GM04503 (cell line): ENCODE measurements around the gene OCLN.
A peak's percentile ranks its signal among the peaks of the same experiment; 100 is the strongest.
"Not testable (repeated sequence)": the region's sequence is repeated elsewhere in the genome, so short reads cannot be mapped to it uniquely, and the experiment has no call there.

Experiments used
- DNase-seq: peaks from one replicate; pipeline ENCODE4 v3.0.0-alpha.2; 2012; ENCODE audit warnings: low read depth

Gene OCLN

GRCh38 chr5:69491027-69491426 is 1.6 kb upstream of the OCLN start:
- no peak for DNase-seq

- DNase-seq, result no peak
Observed at GRCh38 chr5:69491838-69492390, 676 bp upstream of the OCLN start.

GRCh38 chr5:69492923-69493395 is 369 bp downstream of the OCLN start:
- no peak for DNase-seq

- DNase-seq, result no peak
Observed at GRCh38 chr5:69493396-69494133, 975 bp downstream of the OCLN start.

- DNase-seq, result no peak
Observed at GRCh38 chr5:69494452-69494851, 1.9 kb downstream of the OCLN start.

- DNase-seq, result no peak
Observed at GRCh38 chr5:69497006-69497520, 4.5 kb downstream of the OCLN start.

- no peak for DNase-seq
Observed at GRCh38 chr5:69498384-69498783, 5.8 kb downstream of the OCLN start.

- DNase-seq, result no peak
Observed at GRCh38 chr5:69502367-69502766, 9.8 kb downstream of the OCLN start.

- DNase-seq, result peak; percentile 19
Observed at GRCh38 chr5:69502767-69503488, 10.3 kb downstream of the OCLN start.

- no peak for DNase-seq
Observed at GRCh38 chr5:69504036-69504435, 11.4 kb downstream of the OCLN start.

GRCh38 chr5:69505306-69505705 is 12.7 kb downstream of the OCLN start:
- DNase-seq, result no peak

- DNase-seq, result no peak
Observed at GRCh38 chr5:69509212-69509611, 16.6 kb downstream of the OCLN start.

- no peak for DNase-seq
Observed at GRCh38 chr5:69510694-69511093, 18.1 kb downstream of the OCLN start.

- peak; percentile 27 for DNase-seq
Observed at GRCh38 chr5:69512740-69513260, 20.2 kb downstream of the OCLN start.

- not testable (repeated sequence) for DNase-seq
Observed at GRCh38 chr5:69515570-69515969, 23.0 kb downstream of the OCLN start.

- no peak for DNase-seq
Observed at GRCh38 chr5:69516769-69517168, 24.2 kb downstream of the OCLN start.

- no peak for DNase-seq
Observed at GRCh38 chr5:69517763-69518212, 25.2 kb downstream of the OCLN start.

- no peak for DNase-seq
Observed at GRCh38 chr5:69519285-69519684, 26.7 kb downstream of the OCLN start.

- DNase-seq, result no peak
Observed at GRCh38 chr5:69522035-69522434, 29.4 kb downstream of the OCLN start.

- DNase-seq, result no peak
Observed at GRCh38 chr5:69525490-69525889, 32.9 kb downstream of the OCLN start.

- no peak for DNase-seq
Observed at GRCh38 chr5:69526660-69527059, 34.1 kb downstream of the OCLN start.

GRCh38 chr5:69527128-69527770 is 34.7 kb downstream of the OCLN start:
- DNase-seq, result no peak
